Body of pancreas (tissue), 4 donors: ENCODE measurements around the gene LRRC8A.

Experiments used
- CTCF ChIP-seq, 7 experiments: fragments of 450-650 bp in 4 of 7; fragments of 200-600 bp in 3 of 7; sonication (generic) in 3 of 7; IDR thresholded peaks; one replicate each; pipeline ENCODE4 v1.5.1; 2016 to 2019; ENCODE audit warnings: antibody characterized with exemption in 7 of 7
- POLR2A ChIP-seq, 3 donors: fragments of 450-650 bp; IDR thresholded peaks; one replicate each; pipeline ENCODE4 v1.6.1; 2016; ENCODE audit warnings: antibody characterized with exemption in 3 of 3, mild to moderate bottlenecking in 2 of 3

- TF ChIP-seq POLR2A (IDR thresholded peaks at IDR 0.05) (no peak), CTCF (IDR thresholded peaks at IDR 0.05) (no peak)
These were observed 64.0 kb downstream of the LRRC8A start for GRCh38 chr9:128945798-128946501.
